Measurements from ENCODE around the gene DHTKD1.

Gene DHTKD1, protein sequence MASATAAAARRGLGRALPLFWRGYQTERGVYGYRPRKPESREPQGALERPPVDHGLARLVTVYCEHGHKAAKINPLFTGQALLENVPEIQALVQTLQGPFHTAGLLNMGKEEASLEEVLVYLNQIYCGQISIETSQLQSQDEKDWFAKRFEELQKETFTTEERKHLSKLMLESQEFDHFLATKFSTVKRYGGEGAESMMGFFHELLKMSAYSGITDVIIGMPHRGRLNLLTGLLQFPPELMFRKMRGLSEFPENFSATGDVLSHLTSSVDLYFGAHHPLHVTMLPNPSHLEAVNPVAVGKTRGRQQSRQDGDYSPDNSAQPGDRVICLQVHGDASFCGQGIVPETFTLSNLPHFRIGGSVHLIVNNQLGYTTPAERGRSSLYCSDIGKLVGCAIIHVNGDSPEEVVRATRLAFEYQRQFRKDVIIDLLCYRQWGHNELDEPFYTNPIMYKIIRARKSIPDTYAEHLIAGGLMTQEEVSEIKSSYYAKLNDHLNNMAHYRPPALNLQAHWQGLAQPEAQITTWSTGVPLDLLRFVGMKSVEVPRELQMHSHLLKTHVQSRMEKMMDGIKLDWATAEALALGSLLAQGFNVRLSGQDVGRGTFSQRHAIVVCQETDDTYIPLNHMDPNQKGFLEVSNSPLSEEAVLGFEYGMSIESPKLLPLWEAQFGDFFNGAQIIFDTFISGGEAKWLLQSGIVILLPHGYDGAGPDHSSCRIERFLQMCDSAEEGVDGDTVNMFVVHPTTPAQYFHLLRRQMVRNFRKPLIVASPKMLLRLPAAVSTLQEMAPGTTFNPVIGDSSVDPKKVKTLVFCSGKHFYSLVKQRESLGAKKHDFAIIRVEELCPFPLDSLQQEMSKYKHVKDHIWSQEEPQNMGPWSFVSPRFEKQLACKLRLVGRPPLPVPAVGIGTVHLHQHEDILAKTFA

DNA sequence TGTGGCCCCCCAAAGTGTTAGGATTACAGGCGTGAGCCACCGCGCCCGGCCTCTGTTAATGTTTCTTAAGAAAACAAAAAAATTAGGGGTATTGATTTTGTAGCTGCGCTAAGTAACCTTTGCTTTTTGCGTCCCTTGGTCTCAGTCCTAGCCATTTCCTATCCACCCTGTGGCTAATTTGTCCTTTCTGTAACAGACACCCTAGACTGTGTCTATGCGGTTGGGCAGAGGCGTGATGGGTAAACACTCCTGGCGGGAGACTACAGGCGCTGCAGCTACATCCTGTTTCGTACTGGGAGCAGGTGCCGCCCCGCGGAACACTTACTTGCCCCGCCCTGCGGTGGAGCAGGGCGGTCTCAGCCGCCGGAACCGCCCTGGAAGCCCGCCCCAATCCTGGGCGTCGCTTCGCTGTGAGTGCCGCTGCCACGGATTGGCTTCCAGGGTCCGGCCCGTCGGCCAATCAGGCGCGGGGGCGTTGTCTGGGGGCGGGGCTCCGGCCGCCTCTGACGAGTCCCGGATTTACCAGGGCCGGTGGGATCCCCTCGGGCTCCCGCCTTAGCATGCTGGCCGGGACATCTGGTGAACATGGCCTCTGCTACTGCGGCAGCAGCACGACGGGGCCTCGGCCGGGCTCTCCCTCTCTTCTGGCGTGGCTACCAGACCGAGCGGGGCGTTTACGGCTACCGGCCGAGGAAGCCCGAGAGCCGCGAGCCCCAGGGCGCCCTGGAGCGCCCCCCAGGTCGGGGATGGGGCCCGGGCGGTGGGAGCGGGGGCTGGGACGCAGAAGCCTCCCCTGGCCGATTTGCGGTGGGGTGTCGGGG, at the start of gene DHTKD1:
Gene DHTKD1 (plus strand): TSS at position 506 of the 821 bp plus-strand sequence. CDS start 80 bp downstream, at position 586.
- H3K4me1 Mint-ChIP-seq: peaks cover 15 to 36% of the 10 kb centered on the region in 2 donors
- peaks cover 6 to 9% of the 10 kb centered on the region in 2 donors for H3K36me3 Mint-ChIP-seq
- H3K4me3 Mint-ChIP-seq: peak within 1 kb of the TSS; percentile 73 to 82
- DNase-seq: peak; percentile 99
- no peaks in the 10 kb centered on the region for H3K27me3 Mint-ChIP-seq
- ATAC-seq (replicated peaks): peak; percentile 96 to 97
- peak within 1 kb of the TSS; percentile 89 for H3K27ac Mint-ChIP-seq
- H3K9me3 Mint-ChIP-seq: no peaks in the 10 kb centered on the region

DNA sequence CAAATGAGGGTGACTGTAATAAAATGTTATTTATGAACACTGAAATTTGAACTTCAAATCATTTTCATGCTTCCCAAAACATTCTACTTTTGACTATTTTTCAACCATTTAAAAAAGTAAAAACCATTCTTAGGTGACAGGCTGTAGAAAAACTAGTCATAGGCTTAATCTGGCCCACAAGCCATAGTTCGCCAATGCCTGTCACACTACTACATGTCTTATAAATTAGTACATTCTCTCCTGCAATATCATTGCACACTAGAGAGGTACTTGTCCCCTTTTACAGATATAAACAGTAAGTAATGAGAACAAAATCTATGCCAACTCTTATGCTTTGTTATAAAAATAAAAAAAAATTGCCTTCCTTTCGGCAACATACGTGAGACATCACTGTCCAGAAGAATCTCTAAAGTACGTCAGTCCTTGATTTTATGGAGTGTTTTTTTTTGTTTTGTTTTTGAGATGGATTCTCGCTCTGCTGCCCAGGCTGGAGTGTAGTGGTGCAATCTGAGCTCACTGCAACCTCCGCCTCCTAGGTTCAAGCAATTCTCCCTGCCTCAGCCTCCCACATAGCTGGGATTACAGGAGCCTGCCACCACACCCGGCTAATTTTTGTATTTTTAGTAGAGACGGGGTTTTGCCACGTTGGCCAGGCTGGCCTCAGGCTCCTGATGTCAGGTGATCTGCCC, 49.3 kb upstream of the DHTKD1 start:
- Mint-ChIP-seq H3K9me3 (no peaks in the 10 kb centered on the region), H3K36me3 (peaks cover 12 to 15% of the 10 kb centered on the region in 2 donors), H3K4me1 (peaks cover 6 to 27% of the 10 kb centered on the region in 2 donors), H3K27ac (no peak overlapping the region), H3K4me3 (no peak overlapping the region), H3K27me3 (no peaks in the 10 kb centered on the region)
- no peak for DNase-seq
- ATAC-seq (replicated peaks): no peak

DNA sequence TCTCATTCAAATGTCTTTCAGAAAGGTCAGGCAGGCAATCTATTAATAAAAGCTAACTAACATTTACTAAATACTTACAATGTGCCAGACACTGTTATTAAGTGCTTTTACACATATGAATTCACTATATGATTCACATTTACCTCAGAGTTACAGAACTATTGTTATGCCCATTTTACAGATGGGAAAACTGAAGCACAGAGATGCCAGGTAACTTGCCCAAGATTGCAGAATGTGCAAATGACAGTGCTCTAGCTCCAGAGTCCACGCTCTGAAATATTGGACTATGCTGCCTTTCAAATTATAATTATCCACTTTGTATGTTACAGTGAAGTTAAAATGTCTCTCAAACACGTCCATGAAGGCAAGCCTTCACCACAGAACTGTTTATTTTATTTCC, 48.2 kb upstream of the DHTKD1 start:
- no peaks in the 10 kb centered on the region for H3K9me3 Mint-ChIP-seq
- ATAC-seq (replicated peaks) (no peak), DNase-seq (no peak)
- H3K4me1 Mint-ChIP-seq: peaks cover 5 to 24% of the 10 kb centered on the region in 2 donors
- H3K4me3 Mint-ChIP-seq: no peak overlapping the region
- no peak overlapping the region for H3K27ac Mint-ChIP-seq
- H3K27me3 Mint-ChIP-seq: no peaks in the 10 kb centered on the region
- H3K36me3 Mint-ChIP-seq: peaks cover 8 to 11% of the 10 kb centered on the region in 2 donors

DNA sequence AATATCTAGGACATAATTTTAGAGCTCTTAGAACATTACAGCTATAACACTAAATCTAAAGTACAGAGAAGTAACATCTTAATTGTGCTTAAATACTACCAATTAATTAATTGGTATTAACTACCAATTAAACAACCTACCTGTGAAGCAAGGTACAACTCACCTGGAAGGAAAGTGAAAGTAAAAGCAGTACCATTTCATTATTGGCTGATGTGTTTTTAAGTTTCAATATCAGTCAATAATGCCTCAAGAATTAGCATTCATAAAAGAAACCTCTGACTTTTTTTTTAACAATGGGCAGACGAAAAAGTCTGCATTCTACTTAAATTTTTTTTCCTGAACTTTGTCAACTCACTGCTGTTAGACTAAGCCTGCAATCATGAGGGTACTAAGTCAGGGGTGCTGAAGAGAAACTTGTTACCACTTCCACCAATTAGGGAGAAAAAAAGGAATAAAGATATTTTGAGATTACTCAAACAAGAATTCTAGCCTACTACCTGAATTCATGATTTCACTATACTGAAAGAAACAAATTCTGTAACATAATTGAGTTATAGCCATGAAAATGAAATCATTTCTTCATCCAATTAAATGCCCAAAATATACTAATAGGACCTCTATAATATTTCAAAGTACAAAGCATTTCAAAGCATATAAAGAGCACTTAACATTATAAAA, 46.0 kb upstream of the DHTKD1 start:
- Mint-ChIP-seq H3K9me3 (no peaks in the 10 kb centered on the region), H3K27me3 (no peaks in the 10 kb centered on the region), H3K4me3 (peak overlapping the region in 1 of 2 donors; percentile 32), H3K4me1 (peaks cover 8 to 33% of the 10 kb centered on the region in 2 donors), H3K36me3 (peaks cover 20 to 22% of the 10 kb centered on the region in 2 donors), H3K27ac (peak overlapping the region; percentile 59)
- DNase-seq: no peak
- peak; percentile 34 to 48 for ATAC-seq (replicated peaks)

DNA sequence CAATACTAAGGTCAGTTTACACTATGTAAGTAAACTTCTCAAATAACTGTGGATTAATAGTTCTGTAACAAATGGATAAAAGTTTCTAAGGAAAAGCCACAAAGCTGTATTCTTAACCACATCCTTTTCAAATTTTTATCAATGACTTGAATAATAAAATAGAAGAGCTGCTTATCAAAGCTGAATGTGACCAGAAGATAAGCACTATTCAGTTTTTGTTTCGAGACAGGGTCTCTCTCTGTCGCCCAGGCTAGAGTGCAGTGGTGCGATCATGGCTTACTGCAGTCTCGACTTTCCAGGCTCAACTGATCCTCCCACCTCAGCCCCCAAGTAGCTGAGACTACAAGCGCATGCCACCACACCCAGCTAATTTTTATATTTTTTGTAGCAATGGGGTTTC, 43.2 kb upstream of the DHTKD1 start:
- H3K27ac Mint-ChIP-seq: peak overlapping the region; percentile 51
- DNase-seq (no peak), ATAC-seq (replicated peaks) (no peak)
- no peaks in the 10 kb centered on the region for H3K27me3 Mint-ChIP-seq
- H3K4me1 Mint-ChIP-seq: peaks cover 18 to 39% of the 10 kb centered on the region in 2 donors
- no peaks in the 10 kb centered on the region for H3K9me3 Mint-ChIP-seq
- peaks cover 35 to 41% of the 10 kb centered on the region in 2 donors for H3K36me3 Mint-ChIP-seq
- no peak overlapping the region for H3K4me3 Mint-ChIP-seq

DNA sequence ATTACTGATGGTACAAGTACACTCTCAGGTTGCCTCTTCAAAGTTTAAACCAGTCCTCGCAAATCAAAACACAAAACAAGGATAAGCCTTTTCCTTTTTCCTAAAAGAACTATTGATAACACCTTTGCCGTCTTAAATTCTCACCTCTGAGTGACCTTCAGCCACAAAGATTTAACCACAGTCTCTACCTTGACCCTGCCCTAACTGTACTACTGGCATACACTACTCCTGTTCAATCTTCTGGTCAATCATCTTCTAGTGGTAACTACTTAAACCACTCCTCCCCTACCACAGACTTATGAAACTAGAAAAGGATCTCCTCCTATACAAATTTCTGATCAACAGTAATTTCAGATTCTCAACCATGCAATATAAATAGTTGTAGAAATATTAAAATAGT, 41.2 kb upstream of the DHTKD1 start:
- no peak overlapping the region for H3K4me3 Mint-ChIP-seq
- no peaks in the 10 kb centered on the region for H3K9me3 Mint-ChIP-seq
- peaks cover 27 to 50% of the 10 kb centered on the region in 2 donors for H3K36me3 Mint-ChIP-seq
- no peak for ATAC-seq (replicated peaks)
- no peak for DNase-seq
- H3K27me3 Mint-ChIP-seq: no peaks in the 10 kb centered on the region
- H3K4me1 Mint-ChIP-seq: peaks cover 16 to 33% of the 10 kb centered on the region in 2 donors
- no peak overlapping the region for H3K27ac Mint-ChIP-seq

DNA sequence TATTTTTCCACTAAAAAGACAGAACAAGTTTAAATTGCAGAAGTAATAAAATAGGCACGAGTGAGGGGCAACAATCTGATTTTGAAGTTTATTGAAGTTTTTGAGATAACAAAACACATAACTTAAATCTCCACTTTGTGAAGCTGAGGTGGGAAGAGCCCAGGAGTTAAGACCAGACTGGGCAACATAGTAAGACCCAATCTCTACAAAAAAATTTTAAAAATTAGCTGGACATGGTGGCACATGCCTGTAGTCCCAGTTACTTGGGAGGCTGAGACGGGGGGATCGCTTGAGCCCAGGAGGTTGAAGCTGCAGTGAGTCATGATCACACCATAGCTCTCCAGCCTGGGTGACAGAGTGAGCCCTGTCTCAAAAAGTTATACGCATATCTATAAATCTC, 37.4 kb upstream of the DHTKD1 start:
- H3K36me3 Mint-ChIP-seq: peaks cover 38 to 56% of the 10 kb centered on the region in 2 donors
- ATAC-seq (replicated peaks) (no peak), DNase-seq (no peak)
- no peak overlapping the region for H3K27ac Mint-ChIP-seq
- no peaks in the 10 kb centered on the region for H3K27me3 Mint-ChIP-seq
- H3K4me1 Mint-ChIP-seq: peaks cover 19 to 33% of the 10 kb centered on the region in 2 donors
- H3K9me3 Mint-ChIP-seq: no peaks in the 10 kb centered on the region
- no peak overlapping the region for H3K4me3 Mint-ChIP-seq

DNA sequence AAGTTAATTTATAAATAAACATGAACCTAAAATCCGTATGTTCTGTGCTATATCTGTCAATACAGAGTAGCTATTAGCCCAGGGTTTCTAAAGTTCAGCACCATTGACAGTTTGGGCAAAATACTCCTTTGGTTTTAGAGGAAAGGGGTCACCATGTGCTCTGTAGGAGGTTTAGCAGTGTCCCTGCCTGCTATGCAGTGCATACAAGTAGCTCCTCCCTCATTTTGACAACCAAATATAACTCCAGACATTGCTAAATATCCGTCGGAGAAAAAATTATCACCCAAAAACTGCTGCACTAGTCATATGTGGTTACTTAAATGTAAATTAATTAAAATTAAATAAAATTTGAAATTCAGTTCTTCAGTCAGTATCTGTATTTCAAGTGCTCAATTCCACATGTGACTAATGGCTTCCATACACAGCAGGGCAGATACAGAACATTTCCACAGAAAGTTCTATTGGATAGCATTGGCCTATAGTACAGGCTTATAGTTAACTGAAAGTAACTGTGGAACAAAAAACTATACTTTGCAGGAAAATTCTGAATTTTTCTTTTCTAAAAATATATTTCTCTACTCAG, 32.6 kb upstream of the DHTKD1 start:
- H3K4me1 Mint-ChIP-seq: peaks cover 13 to 30% of the 10 kb centered on the region in 2 donors
- H3K27ac Mint-ChIP-seq: no peak overlapping the region
- ATAC-seq (replicated peaks) (no peak), DNase-seq (no peak)
- no peaks in the 10 kb centered on the region for H3K27me3 Mint-ChIP-seq
- H3K36me3 Mint-ChIP-seq: peaks cover 25 to 36% of the 10 kb centered on the region in 2 donors
- H3K4me3 Mint-ChIP-seq: no peak overlapping the region
- H3K9me3 Mint-ChIP-seq: no peaks in the 10 kb centered on the region

DNA sequence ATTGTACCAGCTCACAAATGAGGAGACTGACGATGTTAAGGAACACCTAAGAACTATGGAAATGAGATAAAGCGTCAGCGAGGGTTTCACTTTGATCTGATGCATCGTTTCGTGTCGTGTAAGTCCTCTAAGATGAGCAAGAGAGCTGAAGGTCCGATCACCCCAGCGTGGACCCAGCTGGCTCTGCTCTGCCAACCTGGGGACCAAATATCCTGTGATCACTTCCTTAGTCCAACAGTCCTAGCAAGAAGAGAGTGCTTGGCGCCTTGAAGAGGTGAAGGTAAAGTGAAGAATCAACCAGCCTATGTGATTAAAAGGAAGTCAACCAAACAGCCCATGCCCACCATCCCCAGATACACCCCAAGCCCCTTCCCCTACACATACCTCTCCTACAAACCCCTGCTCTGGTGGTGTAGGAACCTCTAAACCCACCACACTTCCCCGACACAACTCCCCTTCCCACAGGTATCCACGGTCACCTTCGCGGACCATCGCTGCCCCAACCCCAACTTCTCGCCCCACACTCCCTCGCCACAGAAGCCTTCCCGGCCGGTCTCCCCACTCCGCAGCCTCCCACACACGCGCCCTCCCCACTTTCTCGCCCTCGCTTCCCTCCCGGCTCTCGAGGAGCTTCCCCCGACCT, 26.9 kb upstream of the DHTKD1 start:
- Mint-ChIP-seq H3K36me3 (peaks cover 11 to 17% of the 10 kb centered on the region in 2 donors), H3K4me3 (peak overlapping the region; percentile 85 to 98), H3K27me3 (no peaks in the 10 kb centered on the region), H3K4me1 (peaks cover 8 to 34% of the 10 kb centered on the region in 2 donors), H3K9me3 (no peaks in the 10 kb centered on the region), H3K27ac (peak overlapping the region; percentile 100)
- peak; percentile 36 to 44 for ATAC-seq (replicated peaks)
- DNase-seq: peak; percentile 58

DNA sequence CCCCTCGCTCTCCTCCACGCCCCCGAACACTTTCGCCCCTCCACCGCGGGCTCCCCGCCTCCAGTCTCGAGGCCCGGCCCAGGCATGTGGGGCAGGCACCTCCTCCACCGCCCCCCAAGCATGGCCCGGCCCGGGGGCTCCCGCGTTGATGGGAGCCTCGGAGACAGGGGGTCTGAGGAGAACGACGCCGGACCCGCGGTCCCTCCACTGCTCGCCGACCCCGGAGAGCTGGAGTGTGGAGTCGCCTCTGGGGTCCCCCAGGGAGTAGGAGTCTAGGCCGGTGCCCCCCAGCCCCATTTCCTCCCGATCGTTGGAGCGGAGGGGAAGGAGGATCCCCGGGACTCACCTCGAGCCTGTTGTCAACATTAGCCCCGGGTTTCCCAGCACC, 26.4 kb upstream of the DHTKD1 start:
- Mint-ChIP-seq H3K4me1 (peaks cover 8 to 34% of the 10 kb centered on the region in 2 donors), H3K27me3 (no peaks in the 10 kb centered on the region), H3K9me3 (no peaks in the 10 kb centered on the region), H3K27ac (peak overlapping the region; percentile 100), H3K4me3 (peak overlapping the region; percentile 85 to 98), H3K36me3 (peaks cover 11 to 17% of the 10 kb centered on the region in 2 donors)
- ATAC-seq (replicated peaks): peak; percentile 36 to 39
- peak; percentile 59 for DNase-seq

DNA sequence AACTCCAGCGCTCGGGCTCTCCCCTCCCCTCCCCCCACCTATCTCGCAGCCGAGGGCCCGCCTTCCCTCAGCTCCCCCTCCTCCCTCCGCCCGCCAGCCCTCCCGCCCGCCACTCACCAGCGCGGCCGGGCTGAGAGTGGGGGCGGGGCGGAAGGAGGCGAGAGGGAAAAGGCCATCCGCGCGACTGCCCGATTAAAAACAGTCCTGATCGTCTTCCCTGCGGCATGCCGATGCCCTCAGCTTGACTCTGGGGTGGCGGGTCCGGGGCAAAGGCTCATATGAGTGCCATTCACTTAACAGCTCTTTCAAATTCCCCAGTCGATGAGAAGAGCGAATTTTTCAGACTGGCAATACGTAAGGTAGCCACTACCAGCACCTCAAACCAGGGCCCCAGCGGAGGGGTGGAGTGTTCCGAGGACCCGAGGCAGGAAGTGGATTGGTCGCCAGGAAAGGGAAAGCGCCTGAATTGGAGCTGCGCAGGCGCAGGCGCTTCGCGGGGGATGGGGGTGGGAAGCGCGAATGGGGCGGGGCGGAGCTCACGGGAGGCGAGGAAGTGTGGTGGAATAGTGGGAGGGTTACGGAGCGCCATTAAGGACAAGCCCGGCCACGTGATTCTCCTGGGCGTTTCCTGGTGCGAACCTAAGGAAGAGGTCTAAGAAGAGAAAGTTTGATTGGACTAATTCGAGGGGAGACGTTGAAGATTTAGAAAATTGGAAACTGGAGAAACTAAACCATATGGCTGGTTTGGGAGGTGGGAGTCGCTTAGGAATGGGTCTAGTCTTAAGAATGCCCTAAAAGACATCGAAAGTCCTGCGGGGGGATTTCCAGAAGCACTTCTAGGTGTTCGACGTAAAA, 25.7 kb upstream of the DHTKD1 start, which contains the start of gene UPF2:
Gene UPF2 (minus strand): TSS at position 13 of the 855 bp plus-strand sequence. CDS start 7,386 bp downstream, outside the sequence.
- Mint-ChIP-seq H3K27me3 (no peaks in the 10 kb centered on the region), H3K36me3 (peaks cover 8 to 13% of the 10 kb centered on the region in 2 donors), H3K27ac (peak within 1 kb of the TSS; percentile 100), H3K9me3 (no peaks in the 10 kb centered on the region), H3K4me3 (peak within 1 kb of the TSS; percentile 85 to 98), H3K4me1 (peaks cover 8 to 29% of the 10 kb centered on the region in 2 donors)
- ATAC-seq (replicated peaks) (peak; percentile 68 to 82), DNase-seq (peak; percentile 95)
